GM19023 (cell line): ENCODE measurements around the gene NR1H2.
A peak's percentile ranks its signal among the peaks of the same experiment; 100 is the strongest.

Source experiments
- ATAC-seq: cut with Tn5 transposase; IDR thresholded peaks from one replicate; pipeline ENCODE4 v1.9.1; 2021; ENCODE audit warnings: mild to moderate bottlenecking, moderate library complexity; ENCODE audit not compliant: unreplicated experiment

The NR1H2 gene

DNA sequence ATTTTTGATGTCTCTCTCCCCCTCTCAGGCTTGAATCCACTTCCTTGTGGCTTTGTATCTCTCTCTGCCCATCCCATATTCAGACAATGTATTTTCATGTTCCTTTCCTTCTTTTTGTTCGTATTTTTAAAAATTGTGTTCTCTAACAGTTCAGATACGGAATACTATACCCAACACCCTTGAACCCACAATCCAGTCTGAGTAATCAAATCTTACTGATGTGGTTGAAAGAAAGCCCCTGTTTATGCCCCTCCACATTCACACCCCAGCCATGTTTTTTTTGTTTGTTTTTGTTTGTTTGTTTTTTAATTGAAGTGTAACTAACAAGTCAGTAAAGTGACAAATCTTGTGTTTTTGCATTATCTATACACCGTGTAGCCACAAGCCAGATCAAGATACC, 43.9 kb downstream of the NR1H2 start:
- no peak for ATAC-seq

DNA sequence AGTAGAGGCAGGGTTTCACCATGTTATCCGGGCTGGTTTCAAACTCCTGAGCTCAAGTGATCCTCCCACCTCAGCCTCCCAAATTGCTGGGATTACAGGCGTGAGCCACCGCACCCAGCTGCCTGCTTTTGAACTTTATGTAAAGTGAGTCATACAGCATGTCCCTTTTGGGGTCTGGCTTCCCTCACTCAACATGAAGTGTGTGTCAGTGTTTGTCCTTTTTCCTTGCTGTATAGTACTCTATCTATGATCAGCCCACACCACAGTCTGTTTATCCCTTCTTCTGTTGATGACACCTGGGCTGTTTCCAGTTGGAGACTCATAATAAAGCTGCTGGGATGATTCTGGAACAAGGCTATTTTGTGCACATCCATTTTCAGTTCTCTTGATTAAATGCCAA, 44.6 kb downstream of the NR1H2 start:
- ATAC-seq, result no peak

DNA sequence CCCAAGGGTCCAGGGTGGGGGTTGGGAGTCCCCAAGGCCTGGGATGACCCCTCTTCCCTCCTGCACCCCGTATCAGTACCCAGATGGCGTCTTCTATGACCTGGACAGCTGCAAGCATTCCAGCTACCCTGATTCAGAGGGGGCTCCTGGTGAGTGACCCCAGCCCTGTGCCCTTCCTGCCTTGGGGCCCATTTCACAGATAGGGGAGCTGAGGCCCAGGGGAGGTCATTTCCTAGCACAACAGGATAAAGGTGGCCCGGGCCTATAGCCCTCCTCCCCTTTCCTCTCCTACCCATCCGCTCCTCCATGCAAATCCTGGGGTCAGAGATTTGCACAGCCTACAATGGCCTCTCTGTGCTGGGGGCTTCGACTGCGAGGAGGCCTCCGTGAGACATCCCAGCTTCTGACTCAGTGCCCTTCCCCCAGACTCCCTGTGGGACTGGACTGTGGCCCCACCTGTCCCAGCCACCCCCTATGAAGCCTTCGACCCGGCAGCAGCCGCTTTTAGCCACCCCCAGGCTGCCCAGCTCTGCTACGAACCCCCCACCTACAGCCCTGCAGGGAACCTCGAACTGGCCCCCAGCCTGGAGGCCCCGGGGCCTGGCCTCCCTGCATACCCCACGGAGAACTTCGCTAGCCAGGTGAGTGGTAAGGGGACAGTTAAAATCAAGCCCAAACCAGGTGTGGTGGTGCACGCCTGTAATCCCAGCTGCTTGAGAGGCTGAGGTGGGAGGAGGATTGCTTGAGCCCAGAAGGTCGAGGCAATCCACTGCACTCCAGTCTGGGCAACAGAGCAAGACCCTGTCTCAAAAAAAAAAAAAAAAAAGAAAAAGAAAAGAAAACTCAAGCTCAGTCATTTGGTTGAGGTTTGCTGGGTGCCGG, 46.4 kb downstream of the NR1H2 start:
- no peak for ATAC-seq

DNA sequence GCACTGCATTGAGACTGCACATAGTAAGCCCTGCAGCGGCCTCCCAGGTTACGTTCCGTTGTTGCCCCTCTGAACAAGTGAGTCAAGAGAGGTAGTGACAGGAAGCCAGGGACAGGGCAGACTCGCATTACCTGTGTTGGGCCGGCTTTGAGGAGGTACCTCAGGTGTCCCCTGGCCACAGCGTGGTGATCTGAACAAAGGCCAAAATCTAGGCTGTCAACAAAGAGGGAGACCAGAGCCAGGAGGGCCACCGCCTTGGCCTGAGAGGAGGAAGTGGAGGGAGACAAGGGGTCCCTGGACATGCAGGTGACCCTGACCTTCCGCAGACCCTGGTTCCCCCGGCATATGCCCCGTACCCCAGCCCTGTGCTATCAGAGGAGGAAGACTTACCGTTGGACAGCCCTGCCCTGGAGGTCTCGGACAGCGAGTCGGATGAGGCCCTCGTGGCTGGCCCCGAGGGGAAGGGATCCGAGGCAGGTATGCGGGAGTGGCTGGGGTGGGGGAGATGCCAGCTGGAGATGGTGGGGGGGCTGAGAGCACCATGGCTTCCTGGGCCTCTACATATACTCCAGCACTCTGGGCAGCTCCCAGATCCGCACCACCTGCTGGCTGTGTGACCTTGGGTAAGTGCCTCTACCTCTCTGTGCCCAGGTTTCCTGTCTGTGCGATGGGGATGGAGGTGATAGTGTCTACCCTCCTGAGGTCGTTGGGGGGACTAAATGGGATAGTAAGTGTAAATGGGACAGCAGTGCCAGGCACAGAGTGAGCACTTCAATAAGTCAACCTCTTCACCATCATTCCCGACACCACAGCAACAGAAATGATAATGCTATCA, 47.2 kb downstream of the NR1H2 start:
- no peak for ATAC-seq

DNA sequence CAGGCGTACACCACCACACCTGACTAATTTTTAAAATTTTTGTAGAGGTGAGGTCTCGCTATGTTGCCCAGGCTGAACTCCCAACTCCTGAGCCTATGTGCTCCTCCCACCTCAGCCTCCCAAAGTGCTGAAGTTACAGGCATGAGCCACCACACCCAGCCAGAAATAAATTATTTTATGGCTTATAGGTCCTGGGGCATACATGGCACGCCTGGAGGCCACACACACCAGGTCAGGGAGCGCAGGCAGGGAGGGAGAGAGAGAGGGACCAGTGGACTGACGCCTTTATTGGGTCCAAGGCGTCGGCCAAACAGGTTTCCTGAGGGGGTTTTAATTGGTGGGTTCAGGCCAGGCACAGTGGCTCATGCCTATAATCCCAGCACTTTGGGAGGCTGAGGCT, 49.3 kb downstream of the NR1H2 start:
- no peak for ATAC-seq

DNA sequence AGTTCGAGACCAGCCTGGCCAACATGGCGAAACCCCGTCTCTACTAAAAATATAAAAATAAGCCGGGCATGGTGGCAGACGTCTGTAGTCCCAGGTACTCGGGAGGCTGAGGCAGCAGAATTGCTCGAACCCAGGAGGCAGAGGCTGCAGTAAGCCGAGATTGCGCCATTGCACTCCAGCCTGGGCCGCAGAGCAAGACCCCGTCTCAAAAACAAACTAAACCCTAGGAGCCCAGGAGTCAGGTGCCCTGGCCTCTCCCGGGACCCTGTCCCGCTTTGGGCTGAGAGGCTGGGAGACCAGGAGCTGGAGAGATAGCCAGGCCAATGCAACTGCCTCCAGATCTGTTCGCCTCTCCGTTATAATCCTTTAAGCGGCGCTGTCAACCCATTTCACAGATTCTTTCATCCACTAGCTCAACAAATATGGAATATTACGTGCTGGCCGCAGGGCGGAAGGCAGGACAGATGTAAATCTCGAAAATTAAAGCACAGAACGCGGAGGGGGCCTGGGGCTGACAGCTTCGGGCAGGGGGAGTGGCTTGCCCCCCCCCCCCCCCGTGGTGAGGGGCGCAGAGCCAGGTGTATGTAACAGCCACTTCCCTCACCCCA, 51.2 kb downstream of the NR1H2 start:
- ATAC-seq, result no peak

DNA sequence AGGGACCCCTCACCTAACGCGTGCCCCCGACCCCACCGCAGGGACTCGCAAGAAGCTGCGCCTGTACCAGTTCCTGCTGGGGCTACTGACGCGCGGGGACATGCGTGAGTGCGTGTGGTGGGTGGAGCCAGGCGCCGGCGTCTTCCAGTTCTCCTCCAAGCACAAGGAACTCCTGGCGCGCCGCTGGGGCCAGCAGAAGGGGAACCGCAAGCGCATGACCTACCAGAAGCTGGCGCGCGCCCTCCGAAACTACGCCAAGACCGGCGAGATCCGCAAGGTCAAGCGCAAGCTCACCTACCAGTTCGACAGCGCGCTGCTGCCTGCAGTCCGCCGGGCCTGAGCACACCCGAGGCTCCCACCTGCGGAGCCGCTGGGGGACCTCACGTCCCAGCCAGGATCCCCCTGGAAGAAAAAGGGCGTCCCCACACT, 51.8 kb downstream of the NR1H2 start:
- no peak for ATAC-seq

DNA sequence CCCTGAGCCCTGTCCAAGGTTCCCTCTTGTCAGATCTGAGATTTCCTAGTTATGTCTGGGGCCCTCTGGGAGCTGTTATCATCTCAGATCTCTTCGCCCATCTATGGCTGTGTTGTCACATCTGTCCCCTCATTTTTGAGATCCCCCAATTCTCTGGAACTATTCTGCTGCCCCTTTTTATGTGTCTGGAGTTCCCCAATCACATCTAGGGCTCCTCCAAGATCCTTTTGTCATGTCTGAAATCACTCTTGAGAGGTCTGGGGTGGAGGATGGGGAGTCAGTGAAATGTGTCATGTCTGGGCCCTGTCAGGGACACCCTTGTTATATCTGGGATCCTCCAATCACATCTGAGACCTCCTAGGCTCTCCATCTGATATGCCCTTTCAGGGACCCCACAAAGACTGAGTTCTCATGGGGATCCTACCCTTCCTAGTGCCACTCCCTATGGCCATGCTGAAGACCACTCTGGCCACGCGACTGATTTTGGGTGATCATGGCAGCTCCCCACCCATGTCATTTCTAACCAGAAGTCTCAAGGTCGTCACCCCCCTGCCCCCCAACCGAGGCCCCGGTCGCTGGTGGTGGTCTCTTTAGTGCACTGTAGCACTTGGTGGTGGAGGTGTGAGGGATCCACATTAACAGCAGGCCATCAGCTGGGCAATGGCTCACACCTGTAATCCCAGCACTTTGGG, 52.7 kb downstream of the NR1H2 start:
- no peak for ATAC-seq

GRCh38 chr19:50430888-50431342, 54.7 kb downstream of the NR1H2 start:
- ATAC-seq, result no peak

DNA sequence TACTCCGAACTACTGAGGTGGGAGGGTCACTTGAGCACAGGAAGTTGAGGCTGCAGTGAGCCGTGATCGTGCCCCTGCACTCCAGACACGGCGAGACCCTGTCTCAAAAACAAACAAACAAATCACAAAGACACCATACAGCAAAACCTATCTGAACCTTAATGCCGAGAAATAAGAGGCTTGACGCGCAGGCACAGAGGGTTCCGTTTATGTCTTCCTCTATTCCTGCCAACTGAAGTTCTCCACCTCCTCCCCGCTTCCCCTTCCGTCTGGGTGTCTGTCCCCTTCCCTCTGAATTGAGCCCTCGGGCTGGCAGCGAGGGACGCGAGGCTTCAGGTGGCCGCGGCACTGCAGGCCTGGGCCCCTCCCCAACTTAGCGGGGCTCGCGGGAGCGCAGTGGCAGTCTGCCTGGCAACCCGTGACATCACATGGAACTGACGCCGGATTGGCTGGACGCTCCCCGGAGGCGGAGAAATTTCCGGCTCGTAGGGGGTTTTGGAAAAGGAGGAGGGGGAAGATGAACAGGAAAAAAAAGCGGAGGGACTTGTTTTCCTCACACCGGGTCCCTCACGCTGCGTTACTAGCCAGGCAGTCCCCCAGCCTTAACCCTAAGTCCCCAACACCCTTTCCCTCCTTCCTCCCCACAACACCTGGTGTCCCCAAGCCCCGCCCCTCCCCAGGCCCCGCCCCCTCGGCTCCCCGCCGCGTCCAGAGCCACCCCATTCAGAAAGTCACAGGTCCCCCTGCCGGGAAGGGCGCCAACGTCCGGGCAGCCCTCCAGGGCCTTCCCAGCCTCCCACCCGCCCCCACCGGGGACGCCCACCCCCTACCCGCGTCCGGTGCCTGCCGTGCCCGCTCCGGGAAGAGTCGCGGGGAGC, 55.3 kb downstream of the NR1H2 start:
- peak; percentile 87 for ATAC-seq

GRCh38 chr19:50432221-50433028, 56.2 kb downstream of the NR1H2 start, which contains the start of gene MYBPC2:
TSS of gene MYBPC2 (plus strand) at chr19:50432892. CDS start at chr19:50432954, 62 bp downstream.
- no peak for ATAC-seq
